Activated CD4-positive, alpha-beta T cell treated with anti-CD3 and anti-CD28 coated beads for 36 hours (primary cell): ENCODE data around the gene LRRC4C. TPM values are rescaled to one million over a fixed set of nuclear protein-coding genes. Genes with fewer than 3 reads are reported as not detected.

ENCODE experiments used
- ATAC-seq: fragments of 200-7000 bp; cut with Tn5 transposase; one replicate; pipeline ENCODE4 v1.10.0; 2021; ENCODE audit warnings: mild to moderate bottlenecking, moderate library complexity
- CTCF ChIA-PET: fragments of 350-600 bp; sonication (Branson Sonifier 250); formaldehyde crosslinking; loops from one replicate; lab custom pipeline; 2021; ENCODE audit warnings: antibody characterized with exemption; lab: Charles Lee
- POLR2A ChIA-PET: fragments of 350-600 bp; sonication (Branson Sonifier 250); formaldehyde crosslinking; loops from one replicate; lab custom pipeline; 2021; ENCODE audit warnings: antibody characterized with exemption, inconsistent platforms; lab: Charles Lee
- DNase-seq: peaks from one replicate; pipeline ENCODE4 v3.0.0-alpha.2; 2020
- H3K27ac Mint-ChIP-seq: one replicate; pipeline ENCODE4 v1.8.0; 2021; ENCODE audit warnings: mixed read lengths
- H3K27me3 Mint-ChIP-seq: one replicate; pipeline ENCODE4 v1.8.0; 2021; ENCODE audit warnings: mixed read lengths
- H3K36me3 Mint-ChIP-seq: one replicate; pipeline ENCODE4 v1.8.0; 2021; ENCODE audit warnings: low read depth, mixed read lengths
- H3K4me1 Mint-ChIP-seq: one replicate; pipeline ENCODE4 v1.8.0; 2021; ENCODE audit warnings: mixed read lengths
- H3K4me3 Mint-ChIP-seq: one replicate; pipeline ENCODE4 v1.8.0; 2021; ENCODE audit warnings: mild to moderate bottlenecking, moderate library complexity, mixed read lengths
- H3K9me3 Mint-ChIP-seq: one replicate; pipeline ENCODE4 v1.8.0; 2021; ENCODE audit warnings: low read depth, mixed read lengths
- intact Hi-C, 2 experiments: fragments of 100-400 bp; cut with DNase I in 1 of 2; cut with micrococcal nuclease in 1 of 2; formaldehyde crosslinking; loops; one replicate each; pipeline versions ENCODE4 v1.14.2 to v1.15.1; 2022 to 2024; cut with DNase I, micrococcal nuclease
- total RNA-seq, 2 experiments: library from RNA; stranded (reverse); gene quantifications; one replicate each; pipeline ENCODE4 v1.2.3, GENCODE V29; 2021

LRRC4C gene
- total RNA-seq, 2 experiments from 2014 or later = not detected

- DNase-seq = no peak
- H3K4me3 Mint-ChIP-seq = no peak overlapping the region
- ATAC-seq = no peak
- ChIA-PET POLR2A (no interaction called here), CTCF (no interaction called here)
- H3K27me3 Mint-ChIP-seq = no peaks in the 10 kb centered on the region
- no peaks in the 10 kb centered on the region for H3K36me3 Mint-ChIP-seq
- no peaks in the 10 kb centered on the region for H3K4me1 Mint-ChIP-seq
- H3K27ac Mint-ChIP-seq = no peak overlapping the region
- intact Hi-C loops = no loop called here
- peaks cover 8% of the 10 kb centered on the region for H3K9me3 Mint-ChIP-seq
These were observed 758.4 kb downstream of the LRRC4C start for GRCh38 chr11:40701027-40701426.

GRCh38 chr11:40689823-40690222 lies 769.6 kb downstream of the LRRC4C start:
- H3K27me3 Mint-ChIP-seq = no peaks in the 10 kb centered on the region
- ATAC-seq = no peak
- intact Hi-C loops = no loop called here
- POLR2A ChIA-PET = no interaction called here
- no peak overlapping the region for H3K27ac Mint-ChIP-seq
- CTCF ChIA-PET = no interaction called here
- no peaks in the 10 kb centered on the region for H3K4me1 Mint-ChIP-seq
- H3K36me3 Mint-ChIP-seq = no peaks in the 10 kb centered on the region
- H3K9me3 Mint-ChIP-seq = peaks cover 12% of the 10 kb centered on the region
- H3K4me3 Mint-ChIP-seq = no peak overlapping the region
- no peak for DNase-seq

- Mint-ChIP-seq H3K27ac (no peak overlapping the region), H3K27me3 (no peaks in the 10 kb centered on the region), H3K4me3 (no peak overlapping the region), H3K4me1 (no peaks in the 10 kb centered on the region), H3K9me3 (peaks cover 13% of the 10 kb centered on the region), H3K36me3 (no peaks in the 10 kb centered on the region)
- no peak for ATAC-seq
- POLR2A ChIA-PET = no interaction called here
- DNase-seq = no peak
- CTCF ChIA-PET = no interaction called here
- intact Hi-C loops = no loop called here
These were observed 771.1 kb downstream of the LRRC4C start for GRCh38 chr11:40688369-40688768.

- ChIA-PET CTCF (no interaction called here), POLR2A (interaction anchor here (0.7 kb wide), 1 partner anchor 1957 kb away, joined by 4 read pairs; no protein-coding TSS in a partner anchor)
- H3K4me1 Mint-ChIP-seq = no peaks in the 10 kb centered on the region
- no peak overlapping the region for H3K4me3 Mint-ChIP-seq
- no peaks in the 10 kb centered on the region for H3K36me3 Mint-ChIP-seq
- DNase-seq (no peak), ATAC-seq (no peak)
- no peaks in the 10 kb centered on the region for H3K27me3 Mint-ChIP-seq
- H3K9me3 Mint-ChIP-seq = peaks cover 7% of the 10 kb centered on the region
- no peak overlapping the region for H3K27ac Mint-ChIP-seq
- intact Hi-C loops = no loop called here
These were observed 772.7 kb downstream of the LRRC4C start for GRCh38 chr11:40686765-40687164.

- CTCF ChIA-PET = no interaction called here
These were observed 776.4 kb downstream of the LRRC4C start for GRCh38 chr11:40683010-40683409.

GRCh38 chr11:40679276-40679675 lies 780.2 kb downstream of the LRRC4C start:
- H3K4me3 Mint-ChIP-seq = no peak overlapping the region
- ChIA-PET CTCF (no interaction called here), POLR2A (no interaction called here)
- no peaks in the 10 kb centered on the region for H3K27me3 Mint-ChIP-seq
- H3K27ac Mint-ChIP-seq = no peak overlapping the region
- ATAC-seq (no peak), DNase-seq (no peak)
- intact Hi-C loops = no loop called here
- no peaks in the 10 kb centered on the region for H3K4me1 Mint-ChIP-seq
- H3K36me3 Mint-ChIP-seq = no peaks in the 10 kb centered on the region
- H3K9me3 Mint-ChIP-seq = peaks cover 28% of the 10 kb centered on the region

More at GRCh38 chr11:40683010-40683409, 776.4 kb downstream of the LRRC4C start:
- POLR2A ChIA-PET = no interaction called here
- intact Hi-C loops = no loop called here
- H3K4me3 Mint-ChIP-seq = no peak overlapping the region
- no peak overlapping the region for H3K27ac Mint-ChIP-seq
- H3K4me1 Mint-ChIP-seq = no peaks in the 10 kb centered on the region
- peaks cover 19% of the 10 kb centered on the region for H3K9me3 Mint-ChIP-seq
- no peaks in the 10 kb centered on the region for H3K36me3 Mint-ChIP-seq
- ATAC-seq (no peak), DNase-seq (no peak)
- H3K27me3 Mint-ChIP-seq = no peaks in the 10 kb centered on the region

- Mint-ChIP-seq H3K9me3 (peaks cover 32% of the 10 kb centered on the region), H3K4me1 (no peaks in the 10 kb centered on the region), H3K27me3 (no peaks in the 10 kb centered on the region), H3K27ac (no peak overlapping the region), H3K36me3 (no peaks in the 10 kb centered on the region), H3K4me3 (no peak overlapping the region)
- no peak for DNase-seq
- CTCF ChIA-PET = no interaction called here
- no peak for ATAC-seq
- POLR2A ChIA-PET = no interaction called here
- intact Hi-C loops = no loop called here
These were observed 812.2 kb downstream of the LRRC4C start for GRCh38 chr11:40647295-40647694.

GRCh38 chr11:40642284-40642683 lies 817.2 kb downstream of the LRRC4C start:
- H3K4me3 Mint-ChIP-seq = no peak overlapping the region
- CTCF ChIA-PET = no interaction called here
- DNase-seq = no peak
- H3K36me3 Mint-ChIP-seq = no peaks in the 10 kb centered on the region
- H3K27ac Mint-ChIP-seq = no peak overlapping the region
- no peak for ATAC-seq
- H3K27me3 Mint-ChIP-seq = no peaks in the 10 kb centered on the region
- no peaks in the 10 kb centered on the region for H3K4me1 Mint-ChIP-seq
- POLR2A ChIA-PET = no interaction called here
- peaks cover 18% of the 10 kb centered on the region for H3K9me3 Mint-ChIP-seq
- intact Hi-C loops = no loop called here

- POLR2A ChIA-PET = no interaction called here
- intact Hi-C loops = no loop called here
These were observed 839.8 kb downstream of the LRRC4C start for GRCh38 chr11:40619654-40620053.

GRCh38 chr11:40606800-40607199 lies 852.7 kb downstream of the LRRC4C start:
- ATAC-seq = no peak
- H3K36me3 Mint-ChIP-seq = peaks cover 2% of the 10 kb centered on the region
- intact Hi-C loops = no loop called here
- ChIA-PET POLR2A (no interaction called here), CTCF (interaction anchor here (0.6 kb wide), 2 partner anchors 79 to 136 kb away, joined by 3 to 4 read pairs; no protein-coding TSS in a partner anchor)
- no peaks in the 10 kb centered on the region for H3K4me1 Mint-ChIP-seq
- no peak overlapping the region for H3K4me3 Mint-ChIP-seq
- H3K27ac Mint-ChIP-seq = no peak overlapping the region
- peaks cover 27% of the 10 kb centered on the region for H3K9me3 Mint-ChIP-seq
- H3K27me3 Mint-ChIP-seq = no peaks in the 10 kb centered on the region
- no peak for DNase-seq

More at GRCh38 chr11:40619654-40620053, 839.8 kb downstream of the LRRC4C start:
- Mint-ChIP-seq H3K27ac (no peak overlapping the region), H3K4me1 (no peaks in the 10 kb centered on the region), H3K36me3 (no peaks in the 10 kb centered on the region), H3K9me3 (peaks cover 10% of the 10 kb centered on the region), H3K27me3 (no peaks in the 10 kb centered on the region), H3K4me3 (no peak overlapping the region)
- DNase-seq = no peak
- ATAC-seq = no peak
- CTCF ChIA-PET = no interaction called here

GRCh38 chr11:40602866-40603552 lies 856.4 kb downstream of the LRRC4C start:
- Mint-ChIP-seq H3K4me3 (no peak overlapping the region), H3K27ac (no peak overlapping the region), H3K9me3 (peaks cover 36% of the 10 kb centered on the region), H3K36me3 (peaks cover 2% of the 10 kb centered on the region), H3K27me3 (no peaks in the 10 kb centered on the region), H3K4me1 (no peaks in the 10 kb centered on the region)
- intact Hi-C loops = no loop called here
- ATAC-seq = no peak
- DNase-seq = no peak
- ChIA-PET POLR2A (no interaction called here), CTCF (no interaction called here)

GRCh38 chr11:40597546-40598113 lies 861.8 kb downstream of the LRRC4C start:
- DNase-seq (no peak), ATAC-seq (no peak)
- Mint-ChIP-seq H3K4me1 (no peaks in the 10 kb centered on the region), H3K27ac (no peak overlapping the region), H3K27me3 (no peaks in the 10 kb centered on the region), H3K9me3 (peaks cover 25% of the 10 kb centered on the region), H3K4me3 (no peak overlapping the region), H3K36me3 (no peaks in the 10 kb centered on the region)
- intact Hi-C loops = no loop called here
- CTCF ChIA-PET = no interaction called here
- POLR2A ChIA-PET = no interaction called here
